SHP77 treated with DMSO at 0.1 percent for 48 hours (cell line): ENCODE results near the gene SCN11A.
"Not testable (repeated sequence)": the region's sequence is repeated elsewhere in the genome, so short reads cannot be mapped to it uniquely, and the experiment has no call there.

Experiments
- DNase-seq: peaks from one replicate; lab custom pipeline; 2025; lab: John Stamatoyannopoulos, UW

SCN11A gene

GRCh38 chr3:39065197-39065596, 13.5 kb upstream of the SCN11A start:
- no peak for DNase-seq

- no peak for DNase-seq
Observed at GRCh38 chr3:39064646-39065045, 12.9 kb upstream of the SCN11A start.

GRCh38 chr3:39063143-39063542, 11.4 kb upstream of the SCN11A start:
- no peak for DNase-seq

GRCh38 chr3:39062180-39062579, 10.4 kb upstream of the SCN11A start:
- no peak for DNase-seq

GRCh38 chr3:39061228-39061627, 9.5 kb upstream of the SCN11A start:
- not testable (repeated sequence) for DNase-seq

- no peak for DNase-seq
Observed at GRCh38 chr3:39056151-39056550, 4.4 kb upstream of the SCN11A start.

GRCh38 chr3:39053696-39054095, 2.0 kb upstream of the SCN11A start:
- no peak for DNase-seq

GRCh38 chr3:39052583-39052982, 839 bp upstream of the SCN11A start:
- no peak for DNase-seq

- DNase-seq, result no peak
Observed at GRCh38 chr3:39050029-39050428, 1.7 kb downstream of the SCN11A start.

- DNase-seq, result no peak
Observed at GRCh38 chr3:39038165-39038564, 13.6 kb downstream of the SCN11A start.

- DNase-seq, result no peak
Observed at GRCh38 chr3:39029556-39029955, 22.2 kb downstream of the SCN11A start.

- no peak for DNase-seq
Observed at GRCh38 chr3:39028546-39028945, 23.2 kb downstream of the SCN11A start.

- DNase-seq, result no peak
Observed at GRCh38 chr3:39025222-39025970, 26.3 kb downstream of the SCN11A start.

GRCh38 chr3:39024497-39024896, 27.2 kb downstream of the SCN11A start:
- no peak for DNase-seq

GRCh38 chr3:39022286-39022630, 29.5 kb downstream of the SCN11A start:
- DNase-seq, result no peak

GRCh38 chr3:39021465-39022285, 30.1 kb downstream of the SCN11A start:
- DNase-seq, result no peak

GRCh38 chr3:39021029-39021428, 30.7 kb downstream of the SCN11A start:
- no peak for DNase-seq

- DNase-seq, result no peak
Observed at GRCh38 chr3:39019299-39019698, 32.4 kb downstream of the SCN11A start.

GRCh38 chr3:39015418-39015817, 36.3 kb downstream of the SCN11A start:
- DNase-seq, result no peak

- no peak for DNase-seq
Observed at GRCh38 chr3:39013921-39014509, 37.7 kb downstream of the SCN11A start.

- no peak for DNase-seq
Observed at GRCh38 chr3:39013289-39013688, 38.5 kb downstream of the SCN11A start.

- DNase-seq, result no peak
Observed at GRCh38 chr3:39011191-39011736, 40.5 kb downstream of the SCN11A start.

GRCh38 chr3:39005295-39005694, 46.4 kb downstream of the SCN11A start:
- no peak for DNase-seq
